Sigmoid colon (tissue), 7 donors: ENCODE measurements around the gene MIOS. TPM values are rescaled to one million over a fixed set of nuclear protein-coding genes. Genes with fewer than 3 reads are reported as not detected.

Experiments
- DNase-seq: peaks from one replicate; pipeline ENCODE4 v3.0.0-alpha.2; 2019
- H3K27ac ChIP-seq, 4 donors: fragments of 200-600 bp; sonication (generic); one replicate each; pipeline ENCODE4 v1.5.1; 2016 to 2019; ENCODE audit warnings: mild to moderate bottlenecking in 1 of 4
- H3K27me3 ChIP-seq, 3 donors: fragments of 200-600 bp; sonication (generic); one replicate each; pipeline ENCODE4 v1.5.1; 2019; ENCODE audit warnings: mild to moderate bottlenecking in 1 of 3
- H3K36me3 ChIP-seq, 4 donors: fragments of 200-600 bp; sonication (generic); one replicate each; pipeline ENCODE4 v1.5.1; 2016 to 2019
- H3K4me1 ChIP-seq, 4 donors: fragments of 200-600 bp; sonication (generic); one replicate each; pipeline ENCODE4 v1.5.1; 2017 to 2019
- H3K4me3 ChIP-seq, 4 donors: fragments of 200-600 bp; sonication (generic); one replicate each; pipeline ENCODE4 v1.5.1; 2017 to 2019; ENCODE audit warnings: mild to moderate bottlenecking in 2 of 4, moderate library complexity in 1 of 4
- H3K9me3 ChIP-seq, 4 donors: fragments of 200-600 bp in 3 of 4; sonication (generic) in 3 of 4; one replicate each; pipeline versions ENCODE4 v1.5.1 to v1.6.1; 2013 to 2019
- CTCF ChIP-seq, 4 experiments: fragments of 450-650 bp in 3 of 4; fragments of 200-600 bp in 1 of 4; IDR thresholded peaks; one replicate each; pipeline ENCODE4 v1.5.1; 2016 to 2019; ENCODE audit warnings: antibody characterized with exemption in 4 of 4, mild to moderate bottlenecking in 3 of 4, moderate library complexity in 2 of 4
- EP300 ChIP-seq, 4 donors: sonication (generic); formaldehyde crosslinking; IDR thresholded peaks; one replicate each; pipeline ENCODE4 v1.6.1; 2017; ENCODE audit warnings: antibody characterized with exemption in 4 of 4
- POLR2A ChIP-seq, 2 donors: fragments of 450-650 bp; IDR thresholded peaks; one replicate each; pipeline ENCODE4 v1.6.1; 2016; ENCODE audit warnings: antibody characterized with exemption in 2 of 2, mild to moderate bottlenecking in 2 of 2, moderate library complexity in 2 of 2
- POLR2AphosphoS5 ChIP-seq, 4 donors: sonication (generic); formaldehyde crosslinking; IDR thresholded peaks; one replicate each; pipeline ENCODE4 v1.6.1; 2017; ENCODE audit warnings: antibody characterized with exemption in 4 of 4
- WGBS, 2 donors: extraction: QIAGEN DNeasy Blood & Tissue Kit; methylation state at CpG; one replicate each; pipeline ENCODE4 v1.1.7; 2013; 5-methylcytosine and 5-hydroxymethylcytosine counted together
- intact Hi-C: fragments of 100-400 bp; cut with DNase I; formaldehyde crosslinking; loops from one replicate; pipeline ENCODE4 v1.15.1; 2023
- polyA plus RNA-seq, 3 donors: library from polyadenylated mRNA; stranded (reverse); fragments of 200-250 nt; gene quantifications; one replicate each; pipeline ENCODE4 v1.2.3, GENCODE V29; 2013
- total RNA-seq, 4 donors: library from RNA; depleted of rRNA; stranded (reverse); fragments of >200 nt; gene quantifications; one replicate each; pipeline ENCODE4 v1.1.0, GENCODE V29; 2016
- donor health status: healthy with polysubstance abuse.
- donor health status: Bipolar disorder and iron deficiency.
- donor health status: healthy.

MIOS gene
- total and polyA plus RNA-seq, 7 donors = 11.3 to 40.3 (median 20.8) TPM

GRCh38 chr7:7537711-7538110 is 29.0 kb upstream of the MIOS start:
- H3K27ac ChIP-seq = no peak overlapping the region
- WGBS, 2 donors = 90 to 93% methylated on average over 2 of the region's 2 CpGs
- no peaks in the 10 kb centered on the region for H3K27me3 ChIP-seq
- intact Hi-C loops = no loop called here
- no peak for TF ChIP-seq EP300 (IDR thresholded peaks at IDR 0.05)
- H3K36me3 ChIP-seq = no peaks in the 10 kb centered on the region
- H3K4me3 ChIP-seq = no peak overlapping the region
- no peaks in the 10 kb centered on the region for H3K4me1 ChIP-seq
- H3K9me3 ChIP-seq = no peaks in the 10 kb centered on the region
- DNase-seq = no peak

DNA sequence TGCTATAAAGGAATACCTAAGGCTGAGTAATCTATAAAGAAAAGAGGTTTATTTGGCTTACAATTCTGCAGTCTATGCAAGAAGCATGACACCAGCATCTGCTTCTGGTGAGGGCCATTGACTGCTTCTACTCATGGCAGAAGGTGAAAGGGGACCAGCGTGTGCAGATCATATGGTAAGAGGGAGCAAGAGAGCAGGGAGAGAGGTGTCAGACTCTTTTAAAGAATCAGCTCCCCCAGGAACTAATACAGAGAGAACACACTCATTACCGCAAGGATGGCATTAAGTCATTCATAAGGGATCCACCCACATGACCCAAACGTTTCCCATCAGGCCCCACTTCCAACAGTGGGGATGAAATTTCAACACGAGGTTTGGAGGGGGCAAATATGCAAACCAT is 27.5 kb upstream of the MIOS start:
- no peaks in the 10 kb centered on the region for H3K9me3 ChIP-seq
- no peaks in the 10 kb centered on the region for H3K4me1 ChIP-seq
- H3K36me3 ChIP-seq = no peaks in the 10 kb centered on the region
- no peak for TF ChIP-seq CTCF (IDR thresholded peaks at IDR 0.05)
- TF ChIP-seq EP300 (IDR thresholded peaks at IDR 0.05) = no peak
- TF ChIP-seq POLR2AphosphoS5 (IDR thresholded peaks at IDR 0.05) = no peak
- no peak for TF ChIP-seq POLR2A (IDR thresholded peaks at IDR 0.05)
- DNase-seq = no peak
- 78 to 84% methylated on average over 4 of the region's 4 CpGs for WGBS, 2 donors
- H3K27ac ChIP-seq = no peak overlapping the region
- intact Hi-C loops = no loop called here
- H3K4me3 ChIP-seq = no peak overlapping the region
- H3K27me3 ChIP-seq = no peaks in the 10 kb centered on the region

GRCh38 chr7:7539711-7540110 is 27.0 kb upstream of the MIOS start:
- intact Hi-C loops = loop anchor here (2.0 to 5.0 kb wide), 2 partner anchors 115 to 437 kb away; no protein-coding TSS in a partner anchor
- Histone ChIP-seq H3K36me3 (no peaks in the 10 kb centered on the region), H3K4me3 (no peak overlapping the region), H3K27ac (no peak overlapping the region), H3K9me3 (no peaks in the 10 kb centered on the region), H3K27me3 (no peaks in the 10 kb centered on the region), H3K4me1 (no peaks in the 10 kb centered on the region)
- TF ChIP-seq POLR2AphosphoS5 (IDR thresholded peaks at IDR 0.05) (no peak), CTCF (IDR thresholded peaks at IDR 0.05) (no peak), EP300 (IDR thresholded peaks at IDR 0.05) (no peak), POLR2A (IDR thresholded peaks at IDR 0.05) (no peak)
- WGBS, 2 donors = 93 to 94% methylated on average over 4 of the region's 4 CpGs
- DNase-seq = no peak

DNA sequence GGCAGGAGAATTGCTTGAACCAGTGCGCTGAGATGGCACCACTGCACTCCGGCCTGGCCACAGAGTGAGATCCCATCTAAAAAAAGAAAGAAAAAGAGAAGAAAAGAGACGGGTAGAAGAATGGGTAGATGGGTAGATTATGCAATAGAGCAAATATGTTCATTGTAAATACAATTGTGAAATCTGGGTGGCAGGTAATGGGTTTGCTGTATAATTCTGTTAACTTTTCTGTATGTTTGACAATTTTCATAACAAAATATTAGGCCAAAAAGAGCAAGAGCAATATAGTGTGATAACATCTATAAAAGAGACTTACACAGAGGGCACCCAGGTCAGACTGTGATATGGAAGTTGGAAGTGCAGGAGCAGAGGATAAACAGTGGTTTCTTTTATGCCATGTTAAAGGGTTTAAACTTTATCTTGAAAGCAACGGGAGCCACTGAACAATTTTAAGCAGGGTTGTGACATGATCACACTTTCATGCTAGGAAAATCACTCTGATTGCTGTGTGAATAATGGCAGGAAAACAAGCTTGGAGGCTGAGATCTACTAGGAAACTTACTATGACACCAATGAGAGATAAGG is 24.3 kb upstream of the MIOS start:
- Histone ChIP-seq H3K27me3 (no peaks in the 10 kb centered on the region), H3K27ac (no peak overlapping the region), H3K9me3 (no peaks in the 10 kb centered on the region), H3K4me3 (no peak overlapping the region), H3K36me3 (no peaks in the 10 kb centered on the region), H3K4me1 (no peaks in the 10 kb centered on the region)
- TF ChIP-seq POLR2A (IDR thresholded peaks at IDR 0.05) (no peak), EP300 (IDR thresholded peaks at IDR 0.05) (no peak), POLR2AphosphoS5 (IDR thresholded peaks at IDR 0.05) (no peak), CTCF (IDR thresholded peaks at IDR 0.05) (no peak)
- intact Hi-C loops = loop anchor here (5.0 kb wide), 1 partner anchor 440 kb away; no protein-coding TSS in a partner anchor
- no peak for DNase-seq
- WGBS, 2 donors = 46 to 70% methylated on average over 4 of the region's 4 CpGs

- TF ChIP-seq CTCF (IDR thresholded peaks at IDR 0.05) (no peak), POLR2A (IDR thresholded peaks at IDR 0.05) (no peak), EP300 (IDR thresholded peaks at IDR 0.05) (no peak), POLR2AphosphoS5 (IDR thresholded peaks at IDR 0.05) (no peak)
- Histone ChIP-seq H3K4me3 (no peak overlapping the region), H3K9me3 (no peaks in the 10 kb centered on the region), H3K36me3 (peaks cover 0 to 7% (median 0%) of the 10 kb centered on the region in 4 donors), H3K4me1 (no peaks in the 10 kb centered on the region), H3K27ac (no peak overlapping the region), H3K27me3 (no peaks in the 10 kb centered on the region)
- 93% methylated on average over 3 of the region's 3 CpGs for WGBS, 2 donors
- no peak for DNase-seq
- intact Hi-C loops = no loop called here
Measured at GRCh38 chr7:7548407-7548806, 18.3 kb upstream of the MIOS start.
